Right cardiac atrium (tissue), 5 donors: ENCODE measurements around the gene CSTPP1. TPM values are rescaled to one million over a fixed set of nuclear protein-coding genes. Genes with fewer than 3 reads are reported as not detected.

Experiments used
- ATAC-seq, 2 donors: fragments of 200-7000 bp; cut with Tn5 transposase; one replicate each; pipeline versions ENCODE4 v1.8.0 to v1.9.1; 2020; ENCODE audit warnings: moderate library complexity in 2 of 2, mild to moderate bottlenecking in 1 of 2
- DNase-seq, 3 donors: peaks; one replicate each; pipeline ENCODE4 v3.0.0-alpha.2; 2020
- H3K27ac ChIP-seq: one replicate; pipeline ENCODE4 v1.5.1; 2013; ENCODE audit warnings: mild to moderate bottlenecking, low read length, control low read depth, moderate library complexity
- H3K27me3 ChIP-seq: one replicate; pipeline ENCODE4 v1.6.1; 2013; ENCODE audit not compliant: control insufficient read depth, insufficient read depth
- H3K4me1 ChIP-seq: one replicate; pipeline ENCODE4 v1.6.1; 2013; ENCODE audit warnings: low read length; ENCODE audit not compliant: control insufficient read depth, insufficient read depth
- H3K4me3 ChIP-seq: one replicate; pipeline ENCODE4 v1.5.1; 2013; ENCODE audit warnings: low read length, control low read depth
- H3K9me3 ChIP-seq: one replicate; pipeline ENCODE4 v1.6.1; 2013; ENCODE audit warnings: low read length; ENCODE audit not compliant: control insufficient read depth
- WGBS: extraction: QIAGEN DNeasy Blood & Tissue Kit; methylation state at CpG from one replicate; pipeline ENCODE4 v1.1.7; 2013; 5-methylcytosine and 5-hydroxymethylcytosine counted together
- intact Hi-C, 4 donors: fragments of 100-400 bp; cut with DNase I; formaldehyde crosslinking; loops; one replicate each; pipeline versions ENCODE4 v1.11.0 to v1.14.0; 2022 to 2023
- polyA plus RNA-seq: library from polyadenylated mRNA; stranded (reverse); fragments of 200-250 nt; gene quantifications from one replicate; pipeline ENCODE4 v1.2.3, GENCODE V29; 2013
- total RNA-seq, 4 donors: library from RNA; stranded (reverse); fragmentation: NEBNext Ultra II Directional; extraction: Animal tissue kit (Norgen Biotek cat#: 25700); gene quantifications; one replicate each; pipeline ENCODE4 v1.2.1, GENCODE V29; 2021
- donor health status: healthy with polysubstance abuse.
- donor health status: DM: no; HTN: yes; CAD: no.
- donor health status: DM: no; HTN: no; CAD: no.
- donor health status: DM: no; HTN: yes; CAD: no; lungs with severe emphysema.
- donor health status: DM: yes; HTN: yes; CAD: no.

Gene CSTPP1
- total and polyA plus RNA-seq, 5 donors: 12.7 to 17.5 (median 15.6) TPM

GRCh38 chr11:47161134-47161854, 224.7 kb downstream of the CSTPP1 start:
- Histone ChIP-seq H3K4me1 (no peaks in the 10 kb centered on the region), H3K9me3 (no peaks in the 10 kb centered on the region), H3K27ac (no peak overlapping the region), H3K27me3 (no peaks in the 10 kb centered on the region), H3K4me3 (no peak overlapping the region)
- peak; percentile 58 to 83 (median 81) for DNase-seq
- 47% methylated on average over 14 of the region's 14 CpGs for WGBS
- peak; percentile 72 to 75 for ATAC-seq
- intact Hi-C loops: no loop called here

DNA sequence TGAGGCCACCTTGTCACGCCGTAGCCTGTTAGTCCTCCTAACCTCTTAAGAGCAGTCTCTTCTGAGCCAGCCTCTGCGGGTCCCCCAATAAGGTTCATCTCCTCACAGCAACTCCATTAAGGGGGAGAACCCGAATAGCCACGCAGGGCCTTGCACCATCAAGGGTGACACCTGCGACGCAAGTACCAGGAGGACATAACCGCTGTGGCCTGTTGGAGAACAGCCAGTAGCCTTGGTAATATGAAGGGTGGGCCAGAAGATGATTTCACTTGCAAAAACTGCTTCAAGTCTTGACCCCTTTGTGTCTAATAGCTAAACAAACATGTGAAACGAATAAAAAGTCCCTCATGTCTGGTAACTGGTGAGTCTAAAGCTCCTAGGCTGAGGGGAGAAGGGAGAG, 225.3 kb downstream of the CSTPP1 start:
- no peak overlapping the region for H3K4me3 ChIP-seq
- intact Hi-C loops: no loop called here
- ATAC-seq (no peak), DNase-seq (no peak)
- 55% methylated on average over 9 of the region's 9 CpGs for WGBS
- no peaks in the 10 kb centered on the region for H3K4me1 ChIP-seq
- no peaks in the 10 kb centered on the region for H3K9me3 ChIP-seq
- no peak overlapping the region for H3K27ac ChIP-seq
- no peaks in the 10 kb centered on the region for H3K27me3 ChIP-seq

- H3K27me3 ChIP-seq: no peaks in the 10 kb centered on the region
- intact Hi-C loops: no loop called here
- DNase-seq: no peak
- no peak overlapping the region for H3K4me3 ChIP-seq
- ATAC-seq: no peak
- no peaks in the 10 kb centered on the region for H3K4me1 ChIP-seq
- H3K27ac ChIP-seq: no peak overlapping the region
- WGBS: 69% methylated on average over 5 of the region's 5 CpGs
- no peaks in the 10 kb centered on the region for H3K9me3 ChIP-seq
These were observed 225.9 kb downstream of the CSTPP1 start for GRCh38 chr11:47162426-47162825.

- ATAC-seq (no peak), DNase-seq (peak in 1 of 3 donors; percentile 6)
- no peaks in the 10 kb centered on the region for H3K9me3 ChIP-seq
- WGBS: 21% methylated on average over 3 of the region's 3 CpGs
- no peak overlapping the region for H3K4me3 ChIP-seq
- H3K27ac ChIP-seq: no peak overlapping the region
- no peaks in the 10 kb centered on the region for H3K27me3 ChIP-seq
- H3K4me1 ChIP-seq: no peaks in the 10 kb centered on the region
- intact Hi-C loops: no loop called here
These were observed 226.6 kb downstream of the CSTPP1 start for GRCh38 chr11:47163193-47163592.

DNA sequence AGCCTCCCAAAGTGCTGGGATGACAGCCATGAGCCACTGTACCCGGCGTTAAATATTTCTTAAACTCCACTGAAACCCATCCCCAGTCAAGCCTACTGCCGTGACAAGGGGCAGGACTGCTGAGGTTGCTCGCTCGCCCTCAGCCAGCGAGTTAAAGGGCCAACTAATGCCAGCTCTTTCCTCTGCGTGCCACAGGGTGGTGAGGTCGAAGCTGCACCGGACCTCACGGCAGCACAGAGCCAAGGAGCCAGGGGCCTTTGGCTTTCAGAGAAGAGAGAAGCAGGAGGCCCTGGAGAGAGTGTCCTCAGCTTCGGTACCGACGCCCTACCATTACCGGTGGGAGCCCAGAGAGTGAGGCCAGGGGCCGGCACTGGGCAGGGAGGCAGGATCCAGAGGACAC, 227.3 kb downstream of the CSTPP1 start:
- 82% methylated on average over 15 of the region's 15 CpGs for WGBS
- Histone ChIP-seq H3K27ac (no peak overlapping the region), H3K27me3 (no peaks in the 10 kb centered on the region), H3K4me3 (no peak overlapping the region), H3K4me1 (no peaks in the 10 kb centered on the region), H3K9me3 (no peaks in the 10 kb centered on the region)
- intact Hi-C loops: no loop called here
- DNase-seq: peak in 2 of 3 donors; percentile 18 to 30
- no peak for ATAC-seq

DNA sequence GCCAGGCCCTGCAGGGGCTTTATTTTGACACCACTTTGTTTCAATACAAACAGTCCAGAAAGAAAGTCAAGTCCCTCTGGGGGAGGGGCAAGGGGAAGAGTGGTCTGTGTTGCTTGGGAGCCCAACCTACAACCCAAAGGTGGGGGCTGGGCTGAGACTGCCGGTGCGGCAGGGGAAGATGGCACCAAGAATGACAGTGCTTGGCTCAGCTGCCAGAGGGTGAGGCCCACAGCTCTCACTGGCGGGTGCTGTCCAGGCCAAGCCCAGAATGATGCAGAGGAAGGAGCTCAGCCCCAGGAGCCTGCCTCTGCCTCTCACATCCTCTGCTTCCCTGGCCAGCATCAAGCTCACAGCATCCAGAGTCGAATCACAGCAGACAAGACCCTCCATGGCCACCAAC, 227.8 kb downstream of the CSTPP1 start:
- no peak for ATAC-seq
- DNase-seq: peak in 2 of 3 donors; percentile 39 to 60
- Histone ChIP-seq H3K27ac (no peak overlapping the region), H3K4me1 (no peaks in the 10 kb centered on the region), H3K9me3 (no peaks in the 10 kb centered on the region), H3K27me3 (no peaks in the 10 kb centered on the region), H3K4me3 (no peak overlapping the region)
- intact Hi-C loops: no loop called here
- WGBS: 52% methylated on average over 4 of the region's 4 CpGs

DNA sequence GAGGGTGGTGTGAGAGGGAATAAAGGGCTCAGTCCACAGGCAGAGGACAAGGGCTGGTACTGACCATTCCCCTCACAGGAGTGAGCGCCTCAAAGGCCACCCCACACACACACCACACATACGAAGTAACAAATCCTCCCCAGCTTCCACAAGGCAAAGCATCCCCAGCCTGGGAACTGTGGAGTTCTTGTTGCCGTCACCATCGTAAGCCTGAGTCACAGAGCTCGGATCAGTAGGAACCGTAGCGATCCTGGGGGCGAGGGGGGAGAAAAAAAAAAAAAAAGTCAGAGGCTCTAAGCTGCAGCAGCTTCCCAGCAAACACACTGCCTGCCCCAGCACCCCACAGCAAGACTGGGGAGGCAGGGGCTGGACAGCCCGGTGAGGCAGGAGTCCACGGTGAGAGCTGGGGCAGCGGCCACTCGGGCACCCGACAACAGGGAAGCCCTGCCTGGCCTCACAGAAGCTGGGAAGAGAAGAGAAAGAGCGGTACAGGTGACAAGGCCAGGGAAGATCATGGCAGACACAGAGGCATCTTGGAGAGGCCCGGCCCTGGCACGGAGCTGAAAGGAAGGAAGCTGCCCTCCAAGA, 228.8 kb downstream of the CSTPP1 start:
- 87% methylated on average over 16 of the region's 16 CpGs for WGBS
- ATAC-seq (no peak), DNase-seq (peak in 1 of 3 donors; percentile 21)
- H3K27me3 ChIP-seq: no peaks in the 10 kb centered on the region
- no peaks in the 10 kb centered on the region for H3K4me1 ChIP-seq
- no peak overlapping the region for H3K27ac ChIP-seq
- intact Hi-C loops: no loop called here
- H3K4me3 ChIP-seq: no peak overlapping the region
- H3K9me3 ChIP-seq: no peaks in the 10 kb centered on the region

GRCh38 chr11:47166368-47166767, 229.8 kb downstream of the CSTPP1 start:
- Histone ChIP-seq H3K4me3 (no peak overlapping the region), H3K27me3 (no peaks in the 10 kb centered on the region), H3K27ac (no peak overlapping the region), H3K9me3 (no peaks in the 10 kb centered on the region), H3K4me1 (no peaks in the 10 kb centered on the region)
- 91% methylated on average over 5 of the region's 5 CpGs for WGBS
- intact Hi-C loops: no loop called here
- ATAC-seq: no peak
- DNase-seq: peak in 1 of 3 donors; percentile 33

DNA sequence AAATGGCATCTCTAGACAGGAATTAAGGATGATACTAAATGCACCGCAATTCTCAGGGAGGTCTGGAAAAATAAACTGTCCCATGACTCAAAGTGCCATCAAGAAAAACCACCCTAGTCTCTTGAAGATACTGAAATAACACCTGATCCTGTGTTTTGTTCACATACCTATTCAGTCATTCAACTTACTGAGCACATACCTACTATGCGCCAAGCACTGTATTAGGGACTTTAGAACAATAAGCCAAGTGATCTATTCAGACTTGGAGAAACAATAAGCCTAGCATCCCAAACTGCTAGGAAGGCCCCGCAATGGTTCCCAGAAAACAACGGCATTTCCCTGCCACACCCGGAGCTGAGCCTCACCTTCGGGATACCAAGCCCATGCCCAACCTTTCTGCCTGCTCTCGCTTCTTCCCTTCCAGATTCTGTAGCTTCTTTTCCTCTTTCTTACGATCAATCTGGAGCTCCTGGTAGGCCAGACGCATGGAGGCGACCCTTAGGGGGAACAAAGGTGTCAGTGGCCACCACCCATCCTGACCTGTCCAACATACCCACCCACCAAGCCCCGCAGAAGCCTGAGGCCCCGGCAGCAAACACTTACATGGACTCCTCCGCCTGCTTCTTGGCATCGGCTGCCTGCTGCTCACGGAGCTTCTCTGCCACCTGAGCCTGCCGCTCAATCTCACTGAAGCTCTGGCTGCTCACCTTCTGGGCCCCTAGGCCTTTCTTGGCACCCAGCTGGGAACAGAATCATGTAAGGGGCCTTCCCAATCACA, 234.7 kb downstream of the CSTPP1 start:
- DNase-seq (no peak), ATAC-seq (no peak)
- Histone ChIP-seq H3K27me3 (no peaks in the 10 kb centered on the region), H3K4me1 (peaks cover 6% of the 10 kb centered on the region), H3K9me3 (no peaks in the 10 kb centered on the region), H3K4me3 (no peak overlapping the region), H3K27ac (no peak overlapping the region)
- intact Hi-C loops: no loop called here
- WGBS: 90% methylated on average over 16 of the region's 16 CpGs

GRCh38 chr11:47171856-47172255, 235.3 kb downstream of the CSTPP1 start:
- no peaks in the 10 kb centered on the region for H3K27me3 ChIP-seq
- intact Hi-C loops: no loop called here
- peaks cover 6% of the 10 kb centered on the region for H3K4me1 ChIP-seq
- no peak for DNase-seq
- no peaks in the 10 kb centered on the region for H3K9me3 ChIP-seq
- 77% methylated on average over 8 of the region's 8 CpGs for WGBS
- no peak overlapping the region for H3K27ac ChIP-seq
- no peak for ATAC-seq
- no peak overlapping the region for H3K4me3 ChIP-seq

DNA sequence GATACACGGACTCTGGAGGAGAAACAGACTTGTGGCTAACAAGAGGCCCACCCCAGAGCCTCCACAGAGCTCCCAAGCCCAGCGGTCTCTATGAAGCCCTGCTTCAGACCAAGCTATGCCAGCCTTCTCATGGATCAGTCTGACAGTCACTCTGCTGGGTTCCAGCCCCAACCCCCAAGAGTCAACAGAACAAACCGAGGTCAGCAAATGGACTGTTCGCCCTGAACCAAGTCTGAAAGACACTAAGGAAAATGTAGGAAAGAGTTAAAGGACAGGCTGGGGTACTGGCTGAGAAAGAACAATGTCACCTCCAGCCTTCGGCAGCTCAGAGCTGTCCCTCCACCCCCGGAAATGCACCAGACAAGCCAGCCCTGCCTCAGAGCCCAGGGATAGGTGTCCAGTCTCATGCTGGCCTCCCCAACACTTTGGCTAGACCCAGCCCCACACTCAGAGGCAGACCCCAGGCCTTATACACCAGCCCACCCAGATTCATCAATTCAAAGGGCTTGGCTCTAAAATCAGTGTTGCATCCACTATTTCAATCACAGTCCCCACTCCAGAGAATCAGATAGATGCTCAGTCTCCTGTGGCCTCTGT, 236.3 kb downstream of the CSTPP1 start:
- ATAC-seq: no peak
- WGBS: 68% methylated on average over 6 of the region's 6 CpGs
- no peaks in the 10 kb centered on the region for H3K9me3 ChIP-seq
- no peak overlapping the region for H3K4me3 ChIP-seq
- H3K27ac ChIP-seq: no peak overlapping the region
- intact Hi-C loops: no loop called here
- no peaks in the 10 kb centered on the region for H3K27me3 ChIP-seq
- peaks cover 10% of the 10 kb centered on the region for H3K4me1 ChIP-seq
- DNase-seq: no peak
